AG09309 (cell line): Measurements from ENCODE around the gene UBD.
A peak's percentile ranks its signal among the peaks of the same experiment; 100 is the strongest.

Source experiments
- DNase-seq: peaks from one replicate; pipeline ENCODE4 v3.0.0-alpha.2; 2010; ENCODE audit warnings: low read depth
- H3K4me3 ChIP-seq: 2 replicates; pipeline ENCODE4 v1.5.1; 2011; ENCODE audit warnings: mild to moderate bottlenecking, low read depth, low read length, moderate library complexity; ENCODE audit not compliant: control insufficient read depth
- CTCF ChIP-seq: IDR thresholded peaks from 2 replicates; pipeline ENCODE4 v1.5.1; 2011; ENCODE audit warnings: mild to moderate bottlenecking, low read depth, low read length, inconsistent platforms; ENCODE audit not compliant: insufficient read depth, control insufficient read depth; ENCODE audit errors: missing control alignments

Gene UBD

GRCh38 chr6:29553268-29554057 is 6.1 kb downstream of the UBD start:
- peak; percentile 3 for TF ChIP-seq CTCF
- DNase-seq: peak; percentile 21
- no peak overlapping the region for H3K4me3 ChIP-seq

DNA sequence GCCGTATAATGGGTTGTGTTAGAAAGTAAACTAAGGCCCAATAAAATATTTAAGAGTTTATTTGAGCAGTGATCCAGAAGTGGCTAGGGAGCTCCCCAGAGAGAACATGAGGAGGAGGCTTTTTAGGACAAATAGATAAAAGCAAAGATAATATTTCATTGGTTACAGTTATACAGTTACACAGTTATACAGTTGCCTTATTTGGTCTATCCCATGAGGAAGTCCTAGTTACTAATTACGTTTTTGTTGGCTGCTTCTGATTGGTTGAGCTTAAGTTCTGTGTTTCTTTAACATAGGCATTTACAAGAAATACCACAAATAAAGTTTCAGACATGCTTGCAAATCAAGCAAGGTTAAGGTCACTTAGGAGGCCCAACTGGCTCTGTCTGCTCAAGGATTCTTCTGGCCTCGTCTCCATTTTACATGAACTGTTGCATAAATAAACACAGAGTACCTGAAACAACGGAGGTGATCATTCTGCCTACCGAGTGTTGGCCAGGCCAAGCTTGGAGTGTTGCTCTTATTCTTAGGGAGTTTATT is 7.0 kb downstream of the UBD start:
- no peak overlapping the region for H3K4me3 ChIP-seq
- peak; percentile 43 for DNase-seq
- TF ChIP-seq CTCF: no peak

DNA sequence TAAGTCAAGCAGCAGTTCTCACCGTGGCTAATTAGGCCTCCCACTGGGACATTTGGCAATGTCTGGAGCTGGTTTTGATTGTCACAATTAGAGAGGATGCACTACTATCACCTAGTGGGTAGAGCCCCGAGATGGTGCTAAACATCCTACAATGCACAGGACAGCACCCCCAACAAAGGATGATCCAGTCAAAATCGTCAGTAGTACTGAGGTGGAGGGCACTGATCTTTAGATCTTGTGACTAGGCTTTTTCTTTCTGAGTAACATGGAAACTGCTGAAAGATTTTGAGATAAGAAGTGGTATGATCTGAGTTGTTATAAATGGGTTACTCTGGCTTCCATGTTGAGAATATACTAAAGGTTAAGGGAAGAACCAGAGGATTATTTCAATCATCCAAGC is 12.0 kb downstream of the UBD start:
- DNase-seq: no peak
- no peak overlapping the region for H3K4me3 ChIP-seq
- TF ChIP-seq CTCF: no peak

GRCh38 chr6:29537714-29538403 is 21.7 kb downstream of the UBD start:
- H3K4me3 ChIP-seq: no peak overlapping the region
- TF ChIP-seq CTCF: no peak
- no peak for DNase-seq

DNA sequence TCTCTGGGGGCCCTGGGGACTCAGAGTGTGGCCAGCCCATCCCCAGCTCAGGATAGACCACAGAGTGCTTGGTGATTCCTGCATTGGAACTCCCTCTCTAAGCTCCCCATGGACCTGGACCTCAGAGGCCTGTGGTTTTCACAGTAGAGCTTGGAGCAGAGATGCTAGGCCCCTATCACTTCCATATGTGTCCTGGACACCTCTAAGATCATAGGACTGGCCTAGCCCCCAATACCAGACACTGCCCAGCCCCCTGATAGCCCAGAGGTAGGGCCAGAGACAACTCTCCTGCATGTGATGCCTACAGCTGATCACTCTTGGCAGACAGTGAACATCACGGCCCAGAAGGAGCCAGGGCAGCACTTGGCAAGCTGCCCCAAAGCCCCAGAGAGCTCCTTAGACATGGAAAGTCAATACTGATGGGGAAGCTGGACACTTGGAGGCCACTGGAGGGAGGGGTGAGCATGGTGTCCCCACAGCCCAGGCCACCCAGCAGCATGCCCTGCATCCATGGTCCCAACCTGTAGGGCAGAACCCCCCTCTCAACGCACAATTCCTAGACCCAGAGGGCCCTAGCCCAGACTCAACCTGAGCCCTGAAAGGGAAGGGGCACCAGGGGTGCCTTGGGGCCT is 27.1 kb downstream of the UBD start:
- no peak overlapping the region for H3K4me3 ChIP-seq
- no peak for TF ChIP-seq CTCF
- no peak for DNase-seq

GRCh38 chr6:29531668-29532067 is 27.9 kb downstream of the UBD start:
- DNase-seq: no peak
- H3K4me3 ChIP-seq: no peak overlapping the region
- TF ChIP-seq CTCF: no peak
